Upper lobe of right lung (tissue), 1 donor: ENCODE data around the gene CNST. TPM values are rescaled to one million over a fixed set of nuclear protein-coding genes. Genes with fewer than 3 reads are reported as not detected.
A peak's percentile ranks its signal among the peaks of the same experiment; 100 is the strongest.

Source experiments
- ATAC-seq: fragments of 200-7000 bp; cut with Tn5 transposase; one replicate; pipeline ENCODE4 v1.9.1; 2020; ENCODE audit warnings: mild to moderate bottlenecking, moderate library complexity
- DNase-seq: peaks from one replicate; pipeline ENCODE4 v3.0.0-alpha.2; 2020
- H3K27ac ChIP-seq: fragments of 200-600 bp; one replicate; pipeline ENCODE4 v1.8.0; 2022
- H3K27me3 ChIP-seq: fragments of 200-600 bp; one replicate; pipeline ENCODE4 v1.8.0; 2022; ENCODE audit warnings: mild to moderate bottlenecking
- H3K36me3 ChIP-seq: fragments of 200-600 bp; one replicate; pipeline ENCODE4 v1.8.0; 2022
- H3K4me1 ChIP-seq: fragments of 200-600 bp; one replicate; pipeline ENCODE4 v1.8.0; 2022
- H3K4me3 ChIP-seq: fragments of 200-600 bp; one replicate; pipeline ENCODE4 v1.8.0; 2022; ENCODE audit warnings: mild to moderate bottlenecking
- H3K9me3 ChIP-seq: fragments of 200-600 bp; one replicate; pipeline ENCODE4 v1.8.0; 2022
- intact Hi-C: fragments of 100-400 bp; cut with DNase I; formaldehyde crosslinking; loops from one replicate; pipeline ENCODE4 v1.11.0; 2022
- total RNA-seq: library from RNA; stranded (reverse); fragmentation: NEBNext Ultra II Directional; extraction: Animal tissue kit (Norgen Biotek cat#: 25700); gene quantifications from one replicate; pipeline ENCODE4 v1.2.1, GENCODE V29; 2021
- TF ChIP-seq, protein P1 (sequence below): fragments of 200-600 bp; IDR thresholded peaks from one replicate; pipeline ENCODE4 v1.8.0; 2022; ENCODE audit warnings: antibody characterized with exemption
- donor health status: DM: no; HTN: yes; CAD: no; lungs with severe emphysema.

CNST gene
- total RNA-seq, 1 donor from 2014 or later, result 29.8 TPM

DNA sequence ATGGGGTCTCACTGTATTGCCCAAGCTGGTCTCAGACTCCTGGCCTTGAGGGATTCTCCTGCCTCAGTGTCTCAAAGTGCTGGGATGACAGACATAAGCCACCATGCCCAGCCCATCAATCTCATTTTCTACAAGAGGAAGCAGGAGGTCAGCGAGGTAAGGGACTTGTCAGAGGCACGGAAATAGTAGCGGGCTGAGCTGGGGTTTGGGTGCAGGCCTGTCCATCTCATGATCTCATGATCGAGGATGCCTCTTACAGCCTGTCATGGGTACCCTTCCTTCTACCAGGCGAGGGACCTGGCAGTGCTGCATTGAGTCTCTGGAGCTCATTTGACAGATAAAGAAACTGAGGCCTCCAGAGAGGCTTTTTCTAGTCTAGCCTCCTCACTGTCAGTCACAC is 129.4 kb downstream of the CNST start:
- Histone ChIP-seq H3K27me3 (no peaks in the 10 kb centered on the region), H3K27ac (no peak overlapping the region), H3K4me1 (peaks cover 9% of the 10 kb centered on the region), H3K36me3 (no peaks in the 10 kb centered on the region), H3K4me3 (no peak overlapping the region), H3K9me3 (no peaks in the 10 kb centered on the region)
- intact Hi-C loops, result loop anchor here (10.0 kb wide), 1 partner anchor 191 kb away; the partner anchor contains the start of gene SMYD3
- DNase-seq (no peak), ATAC-seq (no peak)
- TF ChIP-seq, protein P1, sequence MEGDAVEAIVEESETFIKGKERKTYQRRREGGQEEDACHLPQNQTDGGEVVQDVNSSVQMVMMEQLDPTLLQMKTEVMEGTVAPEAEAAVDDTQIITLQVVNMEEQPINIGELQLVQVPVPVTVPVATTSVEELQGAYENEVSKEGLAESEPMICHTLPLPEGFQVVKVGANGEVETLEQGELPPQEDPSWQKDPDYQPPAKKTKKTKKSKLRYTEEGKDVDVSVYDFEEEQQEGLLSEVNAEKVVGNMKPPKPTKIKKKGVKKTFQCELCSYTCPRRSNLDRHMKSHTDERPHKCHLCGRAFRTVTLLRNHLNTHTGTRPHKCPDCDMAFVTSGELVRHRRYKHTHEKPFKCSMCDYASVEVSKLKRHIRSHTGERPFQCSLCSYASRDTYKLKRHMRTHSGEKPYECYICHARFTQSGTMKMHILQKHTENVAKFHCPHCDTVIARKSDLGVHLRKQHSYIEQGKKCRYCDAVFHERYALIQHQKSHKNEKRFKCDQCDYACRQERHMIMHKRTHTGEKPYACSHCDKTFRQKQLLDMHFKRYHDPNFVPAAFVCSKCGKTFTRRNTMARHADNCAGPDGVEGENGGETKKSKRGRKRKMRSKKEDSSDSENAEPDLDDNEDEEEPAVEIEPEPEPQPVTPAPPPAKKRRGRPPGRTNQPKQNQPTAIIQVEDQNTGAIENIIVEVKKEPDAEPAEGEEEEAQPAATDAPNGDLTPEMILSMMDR, result no peak

DNA sequence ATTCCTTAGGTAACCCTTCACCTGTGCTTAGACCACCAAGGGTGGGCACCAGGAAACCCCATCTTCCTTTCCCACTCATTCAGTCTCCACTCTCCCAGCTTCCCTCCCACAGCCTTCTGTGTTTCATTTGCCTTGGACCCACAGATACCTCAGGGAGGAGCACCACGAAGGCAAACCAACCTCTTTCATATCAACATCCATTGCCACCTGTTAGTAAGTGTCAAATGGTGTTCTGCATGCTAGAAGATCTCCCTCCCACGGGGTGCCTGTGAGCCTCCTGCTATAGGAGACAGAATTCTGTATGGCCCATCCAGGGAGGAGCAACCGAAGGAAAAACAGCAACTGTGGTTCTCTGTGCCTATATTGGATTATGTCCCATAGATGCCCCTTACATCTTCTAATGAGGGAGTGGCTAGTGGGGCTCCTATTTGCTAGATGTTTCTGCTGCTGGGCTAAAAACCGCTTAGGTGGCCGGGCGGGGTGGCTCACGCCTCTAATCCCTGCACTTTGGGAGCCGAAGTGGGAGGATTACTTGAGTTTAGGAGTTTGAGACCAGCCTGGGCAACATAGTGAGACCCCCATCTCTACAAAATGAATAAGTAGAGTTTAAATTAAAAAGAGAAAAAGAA is 132.3 kb downstream of the CNST start:
- Histone ChIP-seq H3K27me3 (no peaks in the 10 kb centered on the region), H3K27ac (peak overlapping the region; percentile 63), H3K4me1 (peaks cover 9% of the 10 kb centered on the region), H3K4me3 (peak overlapping the region; percentile 49), H3K36me3 (no peaks in the 10 kb centered on the region), H3K9me3 (no peaks in the 10 kb centered on the region)
- no peak for ATAC-seq
- DNase-seq, result no peak
- TF ChIP-seq, protein P1, result no peak
- intact Hi-C loops, result loop anchor here (10.0 kb wide), 1 partner anchor 194 kb away; the partner anchor contains the start of gene SMYD3

GRCh38 chr1:246699095-246699735 is 133.0 kb downstream of the CNST start:
- Histone ChIP-seq H3K36me3 (no peaks in the 10 kb centered on the region), H3K4me1 (peaks cover 9% of the 10 kb centered on the region), H3K27ac (peak overlapping the region; percentile 63), H3K27me3 (no peaks in the 10 kb centered on the region), H3K9me3 (no peaks in the 10 kb centered on the region), H3K4me3 (peak overlapping the region; percentile 49)
- peak; percentile 97 for ATAC-seq
- intact Hi-C loops, result loop anchor here (10.0 kb wide), 1 partner anchor 194 kb away; the partner anchor contains the start of gene SMYD3
- DNase-seq, result peak; percentile 87
- TF ChIP-seq, protein P1, result peak; percentile 87

DNA sequence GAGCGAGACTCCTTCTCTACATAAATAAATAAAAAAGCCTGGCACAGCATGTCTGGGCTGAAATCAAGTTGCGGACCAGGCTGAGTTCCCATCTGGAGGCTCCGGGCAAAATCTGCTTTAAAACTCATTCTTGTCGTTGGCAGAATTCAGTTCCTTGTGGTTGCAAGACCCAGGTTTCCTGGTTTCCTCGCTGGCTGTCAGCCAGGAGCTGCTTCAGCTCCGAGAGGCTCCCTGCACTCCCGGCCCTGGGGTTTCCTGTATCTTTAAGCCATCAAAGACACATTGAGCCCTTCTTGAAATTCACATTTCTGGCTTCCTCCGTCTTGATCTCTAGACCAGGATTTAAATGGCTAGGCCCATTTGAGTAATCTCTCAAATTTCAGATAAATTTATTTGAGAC is 137.3 kb downstream of the CNST start:
- DNase-seq (no peak), ATAC-seq (no peak)
- no peak overlapping the region for H3K27ac ChIP-seq
- TF ChIP-seq, protein P1, result no peak
- no peak overlapping the region for H3K4me3 ChIP-seq
- H3K27me3 ChIP-seq, result no peaks in the 10 kb centered on the region
- H3K9me3 ChIP-seq, result no peaks in the 10 kb centered on the region
- peaks cover 7% of the 10 kb centered on the region for H3K4me1 ChIP-seq
- H3K36me3 ChIP-seq, result no peaks in the 10 kb centered on the region
- intact Hi-C loops, result no loop called here

DNA sequence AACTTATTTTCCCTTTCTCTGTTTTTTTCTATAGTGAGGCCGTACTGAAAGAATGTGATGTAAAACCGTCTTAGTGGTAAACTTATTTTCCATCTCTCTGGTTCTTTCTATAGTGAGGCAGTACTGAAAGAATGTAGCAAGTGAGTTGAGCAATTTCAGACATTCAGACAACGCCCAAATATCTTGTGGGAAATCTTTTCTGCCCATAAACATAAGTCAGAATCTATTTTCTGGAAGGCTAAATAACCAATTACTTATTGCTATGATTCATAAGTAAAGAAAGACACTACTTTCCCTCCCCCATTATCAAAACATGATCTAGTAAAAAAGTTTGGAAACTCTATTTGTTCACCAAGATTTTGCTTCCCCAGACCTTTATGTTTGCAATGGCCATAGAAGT is 139.1 kb downstream of the CNST start:
- H3K4me3 ChIP-seq, result no peak overlapping the region
- no peaks in the 10 kb centered on the region for H3K9me3 ChIP-seq
- no peaks in the 10 kb centered on the region for H3K36me3 ChIP-seq
- H3K4me1 ChIP-seq, result no peaks in the 10 kb centered on the region
- no peak overlapping the region for H3K27ac ChIP-seq
- ATAC-seq (no peak), DNase-seq (no peak)
- TF ChIP-seq, protein P1, result no peak
- intact Hi-C loops, result no loop called here
- H3K27me3 ChIP-seq, result no peaks in the 10 kb centered on the region
